GM19324 (cell line): ENCODE results near the gene CCDC137.
A peak's percentile ranks its signal among the peaks of the same experiment; 100 is the strongest.
"Not testable (repeated sequence)": the region's sequence is repeated elsewhere in the genome, so short reads cannot be mapped to it uniquely, and the experiment has no call there.

Experiments used
- ATAC-seq: cut with Tn5 transposase; IDR thresholded peaks from one replicate; pipeline ENCODE4 v1.9.1; 2021; ENCODE audit warnings: mild to moderate bottlenecking, moderate library complexity; ENCODE audit not compliant: unreplicated experiment, low FRiP score

CCDC137 gene

GRCh38 chr17:81648707-81649085 is 17.8 kb upstream of the CCDC137 start:
- ATAC-seq = no peak

DNA sequence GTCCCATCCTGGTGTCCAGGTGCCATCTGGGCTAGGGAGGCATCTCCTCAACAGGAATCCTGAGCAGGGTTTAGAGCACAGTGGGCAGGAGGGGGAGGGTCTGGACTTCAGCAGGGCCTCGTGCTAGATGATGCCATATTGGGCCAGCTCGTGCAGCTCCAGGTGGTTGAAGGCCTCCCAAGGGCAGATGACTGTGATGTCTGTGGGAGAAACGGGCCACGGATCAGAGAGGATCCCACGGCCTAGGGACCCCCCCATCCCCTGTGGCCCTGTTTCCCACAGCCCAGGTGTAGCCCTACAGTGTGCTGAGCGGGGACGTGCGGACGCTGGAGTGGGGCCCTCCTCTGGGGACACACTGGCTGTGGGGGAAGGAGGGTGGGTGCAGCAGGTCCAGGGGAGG is 15.6 kb upstream of the CCDC137 start:
- ATAC-seq = no peak

- no peak for ATAC-seq
Measured at GRCh38 chr17:81651692-81652091, 14.8 kb upstream of the CCDC137 start.

- ATAC-seq = no peak
Measured at GRCh38 chr17:81652906-81653771, 13.4 kb upstream of the CCDC137 start.

GRCh38 chr17:81655378-81656117 is 11.0 kb upstream of the CCDC137 start:
- no peak for ATAC-seq

DNA sequence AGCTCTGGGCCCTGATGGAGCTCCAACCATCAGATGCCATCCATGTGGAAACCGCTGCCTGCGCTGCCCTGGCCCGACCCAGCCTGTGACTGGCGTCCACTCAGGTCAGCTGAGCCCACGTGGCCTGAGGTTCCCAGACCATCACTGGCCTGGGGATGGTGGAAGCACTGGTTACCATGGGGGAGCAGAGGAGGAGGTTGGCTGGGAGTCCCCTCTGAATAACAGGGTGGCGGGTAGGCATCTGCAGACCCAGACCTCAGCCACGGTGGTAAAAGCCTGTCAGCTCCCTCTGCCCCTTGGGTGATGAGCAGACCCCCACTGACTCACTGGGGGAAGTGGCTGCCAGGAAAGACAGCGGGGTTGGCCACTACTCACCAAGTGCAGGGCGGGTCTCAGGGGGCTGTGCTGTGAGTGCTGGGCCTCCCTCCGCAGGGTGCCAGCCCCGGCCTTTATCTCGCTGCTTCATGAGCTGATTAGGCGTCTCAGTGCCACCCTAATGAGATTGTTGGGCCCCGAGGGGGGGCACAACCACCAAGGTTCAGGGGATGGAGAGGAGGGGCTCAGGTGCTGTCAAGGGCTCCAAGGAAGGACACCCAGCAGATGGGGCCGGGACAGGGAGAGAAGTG is 10.3 kb upstream of the CCDC137 start, which contains the start of gene PDE6G:
Gene PDE6G, minus strand, starts transcription at position 425 of the 626 bp plus-strand sequence. CDS start 3,237 bp downstream, outside the sequence.
- no peak for ATAC-seq

GRCh38 chr17:81656835-81657234 is 9.7 kb upstream of the CCDC137 start:
- no peak for ATAC-seq

- ATAC-seq = no peak
Measured at GRCh38 chr17:81659038-81659437, 7.5 kb upstream of the CCDC137 start.

DNA sequence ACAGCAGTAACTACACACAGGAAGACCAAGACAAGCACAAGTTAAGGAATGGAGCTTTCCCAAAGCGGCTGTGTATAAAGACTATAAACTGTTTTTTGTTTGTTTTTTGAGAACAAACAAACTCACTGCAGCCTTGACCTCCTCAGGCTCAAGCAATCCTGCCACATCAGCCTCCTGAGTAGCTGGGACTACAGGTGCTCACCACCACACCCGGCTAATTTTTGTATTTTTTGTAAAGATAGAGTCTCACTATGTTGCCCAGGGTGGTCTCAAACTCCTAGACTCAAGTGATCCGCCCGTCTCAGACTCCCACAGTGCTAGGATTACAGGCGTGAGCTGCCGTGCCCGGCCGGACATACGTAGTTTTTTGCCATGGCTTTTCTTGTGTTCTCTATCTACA is 6.1 kb upstream of the CCDC137 start:
- no peak for ATAC-seq

DNA sequence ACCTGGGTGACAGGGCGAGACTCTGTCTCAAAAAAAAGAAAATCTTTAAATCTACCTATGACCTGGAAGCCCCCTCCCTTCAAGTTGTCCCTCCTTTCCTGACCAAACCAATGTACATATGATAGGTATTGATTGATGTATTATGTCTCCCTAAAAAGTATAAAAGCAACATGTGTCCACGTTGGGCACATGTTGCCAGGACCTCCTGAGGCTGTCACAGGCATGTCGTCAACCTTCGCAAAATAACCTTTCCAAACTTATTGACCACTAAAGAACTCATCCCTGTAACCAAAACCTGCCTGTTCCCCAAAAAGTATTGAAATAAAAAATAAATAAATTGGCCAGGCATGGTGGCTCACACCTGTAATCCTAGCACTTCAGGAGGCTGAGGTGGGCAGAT is 4.5 kb upstream of the CCDC137 start:
- no peak for ATAC-seq

DNA sequence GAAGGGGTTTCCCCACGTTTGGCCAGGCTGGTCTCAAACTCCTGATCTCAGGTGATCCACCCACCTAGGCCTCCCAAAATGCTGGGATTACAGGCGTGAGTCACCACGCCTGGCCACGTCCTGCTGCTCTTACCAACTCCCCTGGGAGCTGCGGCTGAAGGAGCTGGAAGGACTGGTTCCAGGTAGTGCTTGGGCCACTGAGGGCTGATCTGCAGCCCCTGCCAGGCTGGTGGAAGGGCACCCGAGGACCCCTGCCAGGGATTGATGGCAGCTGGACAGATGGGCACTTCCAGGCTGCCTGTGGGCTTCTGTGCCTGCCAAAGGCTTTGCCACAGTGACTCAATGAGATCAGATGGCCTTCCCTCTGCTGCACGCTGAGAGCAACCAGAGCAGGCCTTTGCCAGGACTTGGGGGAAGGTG is 2.5 kb upstream of the CCDC137 start:
- no peak for ATAC-seq

GRCh38 chr17:81665205-81666091 is 1.1 kb upstream of the CCDC137 start:
- no peak for ATAC-seq

DNA sequence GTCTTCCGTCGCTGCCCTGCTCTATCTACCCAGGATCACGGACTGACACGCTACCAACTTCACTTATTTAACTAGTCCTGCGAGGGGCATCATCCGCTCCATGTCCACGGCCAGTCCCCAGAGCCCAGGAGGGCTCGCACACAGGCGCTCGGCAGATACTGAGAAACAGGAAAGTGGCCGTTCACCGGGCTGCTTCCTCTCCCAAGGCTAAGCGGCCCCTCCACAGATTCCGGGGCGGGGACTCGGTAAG is 520 bp upstream of the CCDC137 start:
- peak; percentile 12 for ATAC-seq

DNA sequence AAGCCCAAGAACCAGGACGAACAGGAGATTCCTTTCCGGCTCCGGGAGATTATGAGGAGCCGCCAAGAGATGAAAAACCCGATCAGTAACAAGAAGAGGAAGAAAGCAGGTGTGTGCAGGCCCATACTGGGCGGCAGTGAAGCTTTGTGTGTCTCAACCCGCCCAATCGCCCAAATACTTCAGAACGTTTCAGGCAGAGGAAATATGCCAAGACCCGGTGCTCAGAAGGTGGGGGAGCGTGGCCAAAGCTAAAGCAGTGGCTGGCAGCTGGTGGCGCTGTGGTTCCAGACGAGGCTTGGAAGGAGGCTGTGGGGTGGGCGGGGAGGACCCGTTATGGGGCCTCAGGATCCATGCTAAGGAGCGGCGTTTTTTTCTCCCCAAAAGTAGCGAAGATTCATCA is 1.2 kb downstream of the CCDC137 start:
- no peak for ATAC-seq

DNA sequence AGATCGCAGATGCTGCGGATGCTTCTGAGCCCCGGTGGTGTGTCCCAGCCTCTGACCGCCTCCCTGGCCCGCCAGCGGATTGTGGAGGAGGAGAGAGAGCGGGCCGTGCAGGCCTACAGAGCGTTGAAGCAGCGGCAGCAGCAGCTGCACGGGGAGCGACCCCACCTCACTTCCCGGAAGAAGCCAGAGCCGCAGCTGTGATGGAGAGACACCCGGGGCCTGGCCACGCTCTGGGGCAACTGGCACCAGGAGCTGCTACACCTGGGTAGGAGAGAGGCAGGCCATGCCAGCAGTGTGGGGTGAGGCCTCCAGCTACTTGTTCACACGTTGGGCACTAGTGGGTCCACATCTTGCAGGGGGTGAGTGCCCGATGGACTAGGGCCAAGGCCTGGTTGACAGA is 6.0 kb downstream of the CCDC137 start:
- no peak for ATAC-seq

DNA sequence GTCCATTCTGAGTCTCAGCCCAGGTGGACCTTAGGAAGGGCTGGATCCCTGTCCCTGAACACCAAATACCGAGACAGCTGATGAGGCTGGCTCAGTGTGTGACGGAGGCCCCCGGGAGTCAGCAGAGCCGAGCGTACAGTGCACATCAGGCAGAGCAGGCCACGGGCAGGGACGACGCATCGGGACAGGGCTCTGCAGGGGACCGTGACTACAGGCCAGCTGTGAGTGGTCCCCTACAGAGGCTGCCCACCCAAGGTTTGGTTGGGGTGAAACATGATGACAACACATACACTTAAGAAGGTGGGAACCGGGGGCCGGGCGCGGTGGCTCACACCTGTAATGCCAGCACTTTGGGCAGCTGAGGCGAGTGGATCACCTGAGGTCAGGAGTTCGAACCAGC is 6.4 kb downstream of the CCDC137 start:
- ATAC-seq = no peak

DNA sequence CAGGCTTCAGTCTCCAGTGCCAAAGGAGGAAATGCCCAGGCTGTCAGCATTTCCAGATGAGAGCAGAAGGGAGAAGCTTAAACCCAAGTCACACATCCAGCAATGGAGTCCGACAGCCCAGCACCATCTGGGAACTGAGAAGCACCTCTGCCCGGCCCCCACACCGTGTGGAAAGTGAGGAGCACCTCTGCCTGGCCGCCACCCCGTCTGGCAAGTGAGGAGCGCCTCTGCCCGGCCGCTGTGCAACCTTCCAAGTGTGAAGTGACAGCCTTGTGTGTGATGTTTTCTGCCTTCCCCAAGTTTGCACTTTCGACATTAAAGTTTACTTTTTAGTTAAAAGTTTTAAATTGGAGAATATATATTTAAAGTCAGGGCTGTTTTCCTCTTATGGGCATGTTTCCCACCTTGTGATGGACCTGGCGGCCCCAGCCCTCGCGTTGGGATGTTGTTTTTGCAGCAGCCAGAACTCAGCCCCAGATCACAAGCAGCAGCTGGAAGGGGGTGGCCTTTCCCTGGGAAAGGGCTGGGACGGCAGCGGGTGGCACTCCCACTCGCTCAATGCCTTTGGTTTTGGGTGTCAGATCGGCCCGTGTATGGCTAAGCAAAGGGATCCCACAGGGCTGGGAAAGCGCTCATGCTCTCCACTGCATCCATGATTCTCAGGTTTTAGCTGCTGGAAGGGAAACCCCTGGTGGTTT is 7.2 kb downstream of the CCDC137 start:
- no peak for ATAC-seq

DNA sequence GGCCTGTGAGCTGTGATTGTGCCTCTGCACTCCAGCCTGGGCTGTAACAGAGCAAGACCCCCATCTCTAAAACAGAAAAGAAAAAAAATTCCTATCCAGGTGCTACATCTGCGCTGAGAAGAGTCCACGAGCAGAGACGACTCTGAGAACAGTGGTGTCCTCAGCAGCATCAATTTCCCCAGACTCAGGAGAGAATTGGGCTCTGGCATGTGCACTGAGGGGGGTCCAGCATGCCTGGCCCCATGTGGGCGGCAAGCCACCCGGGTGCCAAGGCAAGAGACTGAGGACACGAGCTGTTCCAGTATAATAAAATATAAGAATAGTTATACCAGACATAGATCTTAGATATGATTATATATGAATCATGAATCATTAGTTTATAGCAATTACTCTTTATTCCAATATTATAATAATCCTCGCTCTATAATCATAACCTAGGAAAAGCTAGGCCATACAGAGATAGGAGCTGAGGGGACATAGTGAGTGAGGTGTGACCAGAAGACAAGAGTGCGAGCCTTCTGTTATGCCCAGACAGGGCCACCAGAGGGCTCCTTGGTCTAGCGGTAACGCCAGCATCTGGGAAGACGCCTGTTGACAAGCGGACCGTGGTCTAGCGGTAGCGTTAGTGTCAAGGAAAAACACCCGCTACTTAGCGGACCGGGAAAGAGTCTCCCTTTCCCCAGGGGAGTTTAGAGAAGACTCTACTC is 9.1 kb downstream of the CCDC137 start:
- ATAC-seq = not testable (repeated sequence)

DNA sequence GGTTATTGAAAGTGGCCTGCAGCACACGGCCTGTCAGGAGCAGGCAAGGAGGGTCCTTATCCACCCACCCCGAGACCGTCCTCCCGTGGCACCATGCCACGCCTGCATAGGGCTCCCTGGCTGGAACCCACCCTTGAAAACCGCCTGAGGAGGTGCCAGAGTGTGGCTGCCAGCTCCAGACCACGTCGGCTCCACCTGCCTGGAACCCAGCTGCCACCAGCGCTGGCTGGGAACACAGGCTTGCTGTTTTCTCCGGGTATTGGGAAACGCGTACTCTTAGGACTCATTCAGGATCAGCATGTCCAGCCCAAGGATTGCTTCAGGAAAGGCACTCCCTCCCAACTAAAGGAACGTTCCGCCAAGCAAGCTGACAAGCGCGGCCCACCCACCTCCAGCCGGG is 10.4 kb downstream of the CCDC137 start:
- no peak for ATAC-seq
